H1 (cell line): Measurements from ENCODE around the gene ACVR2B. TPM values are rescaled to one million over a fixed set of nuclear protein-coding genes. Genes with fewer than 3 reads are reported as not detected.
"Not testable (repeated sequence)": the region's sequence is repeated elsewhere in the genome, so short reads cannot be mapped to it uniquely, and the experiment has no call there.

ENCODE experiments used
- CTCF ChIA-PET: fragments of 300-600 bp; sonication (Branson Sonifier 250); formaldehyde crosslinking; loops from one replicate; lab custom pipeline; 2021; ENCODE audit not compliant: partially characterized antibody; lab: Charles Lee
- POLR2A ChIA-PET: fragments of 300-600 bp; sonication (Branson Sonifier 250); formaldehyde crosslinking; loops from one replicate; lab custom pipeline; 2021; ENCODE audit warnings: inconsistent platforms; ENCODE audit not compliant: partially characterized antibody; lab: Charles Lee
- DNase-seq, 2 experiments: peaks; one replicate each; pipeline versions ENCODE4 v3.0.0 to v3.0.0-alpha.2; 2010 to 2022; ENCODE audit warnings: low spot score in 2 of 2, low read depth in 1 of 2, mixed read lengths in 1 of 2
- FAIRE-seq: peaks from 2 replicates; lab custom pipeline; 2011; peaks lifted over from hg19 to GRCh38; lab: Jason Lieb, UNC
- H2AFZ ChIP-seq: 2 replicates; pipeline ENCODE4 v1.8.1; 2012; ENCODE audit warnings: low read length, inconsistent platforms
- H2AK5ac ChIP-seq: 2 replicates; pipeline ENCODE4 v1.6.1; 2013; ENCODE audit warnings: low read depth, low read length
- H2BK120ac ChIP-seq: replicated peaks from 2 replicates; pipeline ENCODE3; 2013; ENCODE audit warnings: low read depth, low read length, inconsistent platforms
- H2BK12ac ChIP-seq: 2 replicates; pipeline ENCODE4 v1.6.1; 2013; ENCODE audit warnings: low read depth, low read length
- H2BK15ac ChIP-seq: 2 replicates; pipeline ENCODE4 v1.6.1; 2013; ENCODE audit warnings: low read length
- H2BK20ac ChIP-seq: 2 replicates; pipeline ENCODE4 v1.6.1; 2013; ENCODE audit warnings: low read length
- H2BK5ac ChIP-seq: 2 replicates; pipeline ENCODE4 v1.6.1; 2013; ENCODE audit warnings: low read depth, low read length
- H3K14ac ChIP-seq: 2 replicates; pipeline ENCODE4 v1.6.1; 2013; ENCODE audit warnings: inconsistent platforms; ENCODE audit not compliant: insufficient read length
- H3K18ac ChIP-seq: 2 replicates; pipeline ENCODE4 v1.6.1; 2013; ENCODE audit warnings: low read length; ENCODE audit errors: extremely low read depth
- H3K23ac ChIP-seq: 2 replicates; pipeline ENCODE4 v1.6.1; 2013; ENCODE audit warnings: inconsistent platforms; ENCODE audit not compliant: insufficient read length
- H3K23me2 ChIP-seq: 2 replicates; pipeline ENCODE4 v1.6.1; 2013; ENCODE audit warnings: low read depth, low read length
- H3K27ac ChIP-seq: 2 replicates; pipeline ENCODE4 v1.6.1; 2011; ENCODE audit warnings: low read depth, low read length, inconsistent platforms
- H3K27me3 ChIP-seq, 4 experiments: replicated peaks in 1 of 4; 1 replicate in 1 of 4; 2 replicates in 3 of 4; pipeline versions ENCODE4 v1.6.1 to v1.8.1; 2011 to 2013; ENCODE audit warnings: low read length in 3 of 4, mild to moderate bottlenecking in 3 of 4, inconsistent platforms in 2 of 4, mixed read lengths in 2 of 4, moderate library complexity in 1 of 4; ENCODE audit not compliant: control insufficient read depth in 3 of 4, insufficient read depth in 3 of 4; ENCODE audit errors: extremely low read depth in 1 of 4
- H3K36me3 ChIP-seq, 4 experiments: 2 replicates each; pipeline versions ENCODE4 v1.6.1 to v1.8.1; 2011 to 2013; ENCODE audit warnings: mild to moderate bottlenecking in 4 of 4, low read length in 3 of 4, moderate library complexity in 2 of 4, control low read depth in 1 of 4, inconsistent platforms in 1 of 4; ENCODE audit not compliant: insufficient read depth in 4 of 4, control insufficient read depth in 2 of 4
- H3K4ac ChIP-seq: replicated peaks from 2 replicates; pipeline ENCODE3; 2013; ENCODE audit warnings: low read length, low read depth, mixed read lengths, inconsistent platforms; ENCODE audit not compliant: insufficient read length
- H3K4me1 ChIP-seq, 4 experiments: replicated peaks in 1 of 4; 1 replicate in 1 of 4; 2 replicates in 3 of 4; pipeline versions ENCODE4 v1.6.1 to v1.8.1; 2011 to 2013; ENCODE audit warnings: low read length in 3 of 4, inconsistent platforms in 2 of 4, mixed read lengths in 1 of 4; ENCODE audit not compliant: insufficient read depth in 4 of 4, control insufficient read depth in 3 of 4
- H3K4me2 ChIP-seq, 2 experiments: 2 replicates each; pipeline versions ENCODE4 v1.6.1 to v1.8.1; 2011 to 2013; ENCODE audit warnings: low read depth in 2 of 2, low read length in 2 of 2, control low read depth in 1 of 2, inconsistent platforms in 1 of 2, mild to moderate bottlenecking in 1 of 2; ENCODE audit not compliant: insufficient read depth in 1 of 2
- H3K4me3 ChIP-seq, 4 experiments: fragments of 200-600, 300-600 bp in 1 of 4; sonication (generic), shearing (Covaris generic), sonication (Bioruptor Twin) in 1 of 4; 2 replicates each; pipeline versions ENCODE4 v1.5.1 to v1.8.1; 2011 to 2016; ENCODE audit warnings: low read length in 4 of 4, low read depth in 3 of 4, control low read depth in 2 of 4, inconsistent platforms in 2 of 4, mild to moderate bottlenecking in 2 of 4, mixed read lengths in 1 of 4, moderate library complexity in 1 of 4; ENCODE audit not compliant: insufficient read depth in 2 of 4; ENCODE audit errors: extremely low read depth in 1 of 4
- H3K56ac ChIP-seq: replicated peaks from 2 replicates; pipeline ENCODE3; 2013; ENCODE audit warnings: low read depth, mild to moderate bottlenecking, mixed read lengths, low read length, inconsistent platforms; ENCODE audit not compliant: insufficient read length
- H3K79me1 ChIP-seq: 2 replicates; pipeline ENCODE4 v1.6.1; 2013; ENCODE audit warnings: low read depth, low read length, control low read depth
- H3K79me2 ChIP-seq, 2 experiments: 2 replicates each; pipeline versions ENCODE4 v1.6.1 to v1.8.1; 2012 to 2013; ENCODE audit warnings: low read length in 2 of 2, mild to moderate bottlenecking in 2 of 2, inconsistent platforms in 1 of 2; ENCODE audit not compliant: insufficient read depth in 2 of 2, control insufficient read depth in 1 of 2
- H3K9ac ChIP-seq, 4 experiments: replicated peaks in 1 of 4; 1 replicate in 1 of 4; 2 replicates in 3 of 4; pipeline versions ENCODE4 v1.6.1 to v1.8.1; 2011 to 2013; ENCODE audit warnings: low read depth in 3 of 4, low read length in 3 of 4, control low read depth in 2 of 4, mild to moderate bottlenecking in 2 of 4, moderate library complexity in 2 of 4, inconsistent platforms in 1 of 4; ENCODE audit errors: extremely low read depth in 1 of 4
- H3K9me3 ChIP-seq, 2 experiments: 2 replicates each; pipeline versions ENCODE4 v1.6.1 to v1.8.1; 2012 to 2013; ENCODE audit warnings: mild to moderate bottlenecking in 2 of 2, moderate library complexity in 2 of 2, control low read depth in 1 of 2, inconsistent platforms in 1 of 2, low read depth in 1 of 2, low read length in 1 of 2, mixed read lengths in 1 of 2; ENCODE audit not compliant: insufficient read depth in 2 of 2
- H4K20me1 ChIP-seq, 2 experiments: replicated peaks in 1 of 2; 2 replicates each; pipeline versions ENCODE3 to v1.8.1; 2011 to 2013; ENCODE audit warnings: inconsistent platforms in 2 of 2, low read length in 2 of 2, mild to moderate bottlenecking in 1 of 2; ENCODE audit not compliant: insufficient read depth in 2 of 2, control insufficient read depth in 1 of 2
- H4K5ac ChIP-seq: 2 replicates; pipeline ENCODE4 v1.6.1; 2013; ENCODE audit warnings: low read length, low read depth, mixed read lengths, inconsistent platforms; ENCODE audit not compliant: insufficient read length
- H4K8ac ChIP-seq: 2 replicates; pipeline ENCODE4 v1.8.0; 2013; ENCODE audit warnings: mild to moderate bottlenecking, moderate library complexity, low read length, inconsistent platforms; ENCODE audit not compliant: insufficient read depth; ENCODE audit errors: extremely low read depth
- H4K91ac ChIP-seq: replicated peaks from 2 replicates; pipeline ENCODE3; 2013; ENCODE audit warnings: low read length, mixed read lengths, inconsistent platforms; ENCODE audit not compliant: insufficient read length
- WGBS, 2 experiments: shearing (Covaris generic) in 1 of 2; methylation state at CpG; one replicate each; pipeline versions ENCODE4 v1.1.6 to v1.1.7; 2013 to 2015; ENCODE audit warnings: low lambda C conversion rate in 2 of 2, mixed read lengths in 2 of 2, inconsistent platforms in 1 of 2, low coverage in 1 of 2, missing lambda C conversion rate in 1 of 2; ENCODE audit not compliant: insufficient replicate concordance in 2 of 2, insufficient coverage in 1 of 2, insufficient read length in 1 of 2; ENCODE audit errors: extremely low coverage in 1 of 2, missing lambda C conversion rate in 1 of 2; 5-methylcytosine and 5-hydroxymethylcytosine counted together
- polyA plus RNA-seq, 7 experiments: library from polyadenylated mRNA; depleted of rRNA in 3 of 7; stranded (reverse) in 5 of 7; unstranded in 2 of 7; fragments of >200 nt in 5 of 7; fragments of 200-250 nt in 2 of 7; gene quantifications; 1 replicate in 5 of 7; 2 replicates in 1 of 7; 4 replicates in 1 of 7; pipeline versions ENCODE4 v1.2.1 to v1.2.3, GENCODE V29; 2011 to 2013; ENCODE audit warnings: missing spikeins in 2 of 7, mixed read lengths in 2 of 7
- total RNA-seq: library from RNA; stranded (reverse); fragmentation: NEBNext Ultra II Directional; extraction: Animal tissue kit (Norgen Biotek cat#: 25700); gene quantifications from 2 replicates; pipeline ENCODE4 v1.2.1, GENCODE V29; 2021

ACVR2B gene
- total and polyA plus RNA-seq, 2 of the 8 experiments (the other 6 are each of a cell fraction or from before 2014, with no cell fraction given): 24.7 to 109 TPM

DNA sequence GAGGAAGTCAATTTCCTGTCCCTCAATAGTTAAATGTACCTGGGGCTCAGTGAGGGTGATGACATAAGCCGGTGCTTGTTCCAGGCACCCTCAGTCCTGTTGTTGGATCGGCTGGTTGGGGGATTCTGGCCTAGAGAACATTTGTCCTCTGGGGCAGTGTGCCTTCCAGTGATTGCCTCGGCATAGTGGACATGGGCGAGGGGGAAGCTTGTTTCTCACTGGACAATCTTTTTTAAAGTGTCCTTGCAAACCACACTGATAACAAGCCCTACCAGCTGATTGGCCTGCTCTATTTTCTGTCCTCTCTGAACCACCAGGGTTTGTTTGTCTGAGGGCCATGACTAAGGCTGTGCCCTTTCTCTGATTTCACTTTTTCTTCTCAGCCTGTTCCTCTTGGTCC is 10.5 kb upstream of the ACVR2B start:
- H3K36me3 ChIP-seq, H3K4me1 ChIP-seq, H2AFZ ChIP-seq, H3K23me2 ChIP-seq, H2BK15ac ChIP-seq, H3K56ac ChIP-seq, H4K5ac ChIP-seq, H3K27ac ChIP-seq, H3K23ac ChIP-seq, H2AK5ac ChIP-seq, H2BK20ac ChIP-seq, POLR2A ChIA-PET, H3K27me3 ChIP-seq, H3K18ac ChIP-seq, H3K79me1 ChIP-seq, DNase-seq, H3K4ac ChIP-seq, FAIRE-seq, H2BK120ac ChIP-seq, H2BK5ac ChIP-seq, H4K8ac ChIP-seq, H3K9ac ChIP-seq, H3K14ac ChIP-seq, H2BK12ac ChIP-seq, H3K79me2 ChIP-seq, H3K4me2 ChIP-seq, H4K20me1 ChIP-seq, H3K4me3 ChIP-seq, H4K91ac ChIP-seq: not testable (repeated sequence)
- peaks cover 7 to 13% of the 10 kb centered on the region in 2 experiments; a peak in 2 of 4 replicates for H3K9me3 ChIP-seq
- CTCF ChIA-PET: interaction anchor here (0.6 to 0.9 kb wide), 2 partner anchors 46 to 89 kb away, joined by 3 read pairs; no protein-coding TSS in a partner anchor
- 85% methylated on average over 4 of the region's 4 CpGs; no CpG with 5 or more reads in 1 of the 2 experiments for WGBS, 2 experiments
